ENCODE data around the gene EXOSC7.
"Not testable (repeated sequence)": the region's sequence is repeated elsewhere in the genome, so short reads cannot be mapped to it uniquely, and the experiment has no call there.

Gene EXOSC7

DNA sequence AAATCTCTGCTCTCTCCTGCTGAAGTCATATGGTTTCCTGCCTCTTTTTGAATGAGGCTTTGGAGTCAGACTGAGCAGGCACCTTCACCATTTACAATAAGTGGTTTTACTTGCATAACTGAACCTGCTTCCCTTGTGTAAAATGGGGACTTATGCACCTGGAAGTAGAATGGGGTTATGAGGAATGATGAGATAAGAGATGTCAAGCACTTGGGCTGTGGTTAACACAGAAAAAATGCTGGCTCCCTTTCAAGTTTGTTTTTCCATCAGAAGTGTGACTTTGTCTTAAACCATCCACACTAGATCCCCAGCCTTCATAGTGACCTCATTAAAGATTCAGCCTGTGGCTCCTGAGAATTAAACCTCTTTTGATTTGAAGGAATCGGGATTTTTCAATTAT, 5.2 kb downstream of the EXOSC7 start:
- POLR2A ChIA-PET: no interaction called here
- no peak for DNase-seq (ENCODE audit: extremely low spot score)
- CTCF ChIA-PET: interaction anchor here (4.9 kb wide), 1 partner anchor 12 kb away, joined by 44 read pairs; no protein-coding TSS in a partner anchor
- TF ChIP-seq, protein P1, sequence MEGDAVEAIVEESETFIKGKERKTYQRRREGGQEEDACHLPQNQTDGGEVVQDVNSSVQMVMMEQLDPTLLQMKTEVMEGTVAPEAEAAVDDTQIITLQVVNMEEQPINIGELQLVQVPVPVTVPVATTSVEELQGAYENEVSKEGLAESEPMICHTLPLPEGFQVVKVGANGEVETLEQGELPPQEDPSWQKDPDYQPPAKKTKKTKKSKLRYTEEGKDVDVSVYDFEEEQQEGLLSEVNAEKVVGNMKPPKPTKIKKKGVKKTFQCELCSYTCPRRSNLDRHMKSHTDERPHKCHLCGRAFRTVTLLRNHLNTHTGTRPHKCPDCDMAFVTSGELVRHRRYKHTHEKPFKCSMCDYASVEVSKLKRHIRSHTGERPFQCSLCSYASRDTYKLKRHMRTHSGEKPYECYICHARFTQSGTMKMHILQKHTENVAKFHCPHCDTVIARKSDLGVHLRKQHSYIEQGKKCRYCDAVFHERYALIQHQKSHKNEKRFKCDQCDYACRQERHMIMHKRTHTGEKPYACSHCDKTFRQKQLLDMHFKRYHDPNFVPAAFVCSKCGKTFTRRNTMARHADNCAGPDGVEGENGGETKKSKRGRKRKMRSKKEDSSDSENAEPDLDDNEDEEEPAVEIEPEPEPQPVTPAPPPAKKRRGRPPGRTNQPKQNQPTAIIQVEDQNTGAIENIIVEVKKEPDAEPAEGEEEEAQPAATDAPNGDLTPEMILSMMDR (IDR thresholded peaks at IDR 0.05; ENCODE audit: control extremely low read depth, extremely low read depth, low read depth, missing control alignments): no peak

DNA sequence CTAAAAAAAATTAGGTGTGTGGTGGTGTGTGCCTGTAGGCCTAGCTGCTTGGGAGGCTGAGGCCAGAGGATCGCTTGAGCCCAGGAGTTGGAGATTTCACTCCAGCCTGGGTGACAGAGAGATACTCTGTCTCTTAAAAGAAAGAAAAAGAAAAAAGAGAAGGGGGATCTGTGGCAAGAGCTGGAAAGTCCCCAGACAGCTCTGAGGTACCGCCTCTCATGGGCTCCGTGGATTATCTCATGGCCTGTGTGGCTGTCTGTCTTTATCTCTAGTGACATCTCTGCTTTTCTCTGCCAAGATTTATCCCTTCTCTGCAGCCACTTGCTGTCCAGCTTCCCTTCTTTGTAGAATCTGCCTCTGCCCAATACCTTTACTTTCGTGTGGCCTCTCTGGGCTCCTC, 5.7 kb downstream of the EXOSC7 start:
- CTCF ChIA-PET: interaction anchor here (4.9 kb wide), 1 partner anchor 12 kb away, joined by 44 read pairs; no protein-coding TSS in a partner anchor
- peak; percentile 50 for DNase-seq (ENCODE audit: extremely low spot score)
- POLR2A ChIA-PET: interaction anchor here (0.6 kb wide), 1 partner anchor 40 kb away, joined by 3 read pairs; no protein-coding TSS in a partner anchor
- TF ChIP-seq, protein P1 (IDR thresholded peaks at IDR 0.05; ENCODE audit: control extremely low read depth, extremely low read depth, low read depth, missing control alignments): no peak

DNA sequence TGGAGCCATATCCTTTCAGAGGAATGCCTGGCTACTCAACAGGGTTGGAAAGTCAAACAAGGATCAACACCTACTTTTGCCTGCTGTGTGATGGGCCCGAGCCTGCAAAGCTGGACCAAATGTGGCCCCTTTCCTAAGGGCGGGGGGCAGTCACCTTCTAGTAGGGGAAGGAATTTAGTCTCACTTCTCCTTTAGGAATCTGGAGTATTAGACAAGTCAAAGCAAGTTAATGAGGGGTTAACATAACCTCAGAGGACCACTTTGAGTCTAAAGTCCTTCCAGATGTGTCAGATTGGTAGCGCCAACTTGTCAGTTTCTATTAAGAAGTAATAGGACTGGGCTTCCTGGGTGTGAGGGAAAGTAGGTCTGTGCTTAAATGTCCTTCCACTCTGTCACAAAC, 6.8 kb downstream of the EXOSC7 start:
- POLR2A ChIA-PET: no interaction called here
- CTCF ChIA-PET: interaction anchor here (4.9 kb wide), 1 partner anchor 11 kb away, joined by 44 read pairs; no protein-coding TSS in a partner anchor
- TF ChIP-seq, protein P1 (IDR thresholded peaks at IDR 0.05; ENCODE audit: control extremely low read depth, extremely low read depth, low read depth, missing control alignments): no peak
- DNase-seq (ENCODE audit: extremely low spot score): no peak

DNA sequence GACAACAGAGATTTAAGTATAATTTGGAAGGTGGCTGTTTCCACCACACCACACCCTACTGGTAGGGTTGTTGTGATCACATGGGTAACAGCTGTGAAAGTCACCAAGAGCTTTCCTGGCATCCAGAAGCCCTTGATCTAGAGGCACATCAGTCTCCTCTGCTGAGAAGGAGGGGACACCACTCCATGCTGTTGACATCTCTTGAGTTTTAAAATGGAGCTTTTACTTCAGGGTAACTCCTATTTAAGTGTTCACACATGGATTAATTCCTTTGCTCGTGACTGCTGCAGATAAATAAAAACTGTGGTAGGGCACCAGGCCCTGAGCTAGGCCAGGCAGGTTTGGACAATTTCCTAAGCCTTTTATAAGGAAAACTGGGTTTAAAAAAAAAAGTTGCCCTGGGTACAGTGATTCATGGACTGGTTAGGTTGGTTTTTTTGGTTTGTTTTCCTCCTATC, 7.5 kb downstream of the EXOSC7 start:
- CTCF ChIA-PET: interaction anchor here (0.7 to 4.9 kb wide), 4 partner anchors 9 to 586 kb away, joined by 3 to 44 read pairs (median 3); no protein-coding TSS in a partner anchor

DNA sequence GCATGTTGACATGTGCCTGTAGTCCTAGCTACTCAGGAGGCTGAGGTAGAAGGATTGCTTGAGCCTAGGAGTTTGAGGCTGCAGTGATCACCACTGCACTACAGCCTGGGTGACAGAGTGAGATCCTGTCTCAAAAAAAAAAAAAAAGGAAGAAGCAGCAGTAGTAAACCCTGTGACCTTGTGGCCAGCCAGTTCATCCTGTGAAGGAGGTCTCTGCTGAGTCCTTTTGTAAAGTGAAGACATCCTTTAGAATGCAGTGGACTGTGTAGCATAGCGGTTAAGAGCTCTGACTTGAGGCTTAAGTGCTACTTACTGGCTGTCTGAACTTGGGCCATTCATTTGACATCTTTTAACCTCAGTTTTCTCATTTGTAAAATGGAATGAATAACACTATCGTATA, 8.3 kb downstream of the EXOSC7 start:
- no peak for DNase-seq (ENCODE audit: extremely low spot score)
- POLR2A ChIA-PET: interaction anchor here (0.7 kb wide), 1 partner anchor 898 kb away, joined by 4 read pairs; no protein-coding TSS in a partner anchor
- CTCF ChIA-PET: interaction anchor here (1.0 to 4.9 kb wide), 4 partner anchors 9 to 586 kb away, joined by 3 to 44 read pairs (median 3); no protein-coding TSS in a partner anchor
- TF ChIP-seq, protein P1 (IDR thresholded peaks at IDR 0.05; ENCODE audit: control extremely low read depth, extremely low read depth, low read depth, missing control alignments): no peak

More for the DNA sequence above, 7.5 kb downstream of the EXOSC7 start:
- POLR2A ChIA-PET: no interaction called here
- DNase-seq (ENCODE audit: extremely low spot score): no peak
- TF ChIP-seq, protein P1 (IDR thresholded peaks at IDR 0.05; ENCODE audit: control extremely low read depth, extremely low read depth, low read depth, missing control alignments): no peak

DNA sequence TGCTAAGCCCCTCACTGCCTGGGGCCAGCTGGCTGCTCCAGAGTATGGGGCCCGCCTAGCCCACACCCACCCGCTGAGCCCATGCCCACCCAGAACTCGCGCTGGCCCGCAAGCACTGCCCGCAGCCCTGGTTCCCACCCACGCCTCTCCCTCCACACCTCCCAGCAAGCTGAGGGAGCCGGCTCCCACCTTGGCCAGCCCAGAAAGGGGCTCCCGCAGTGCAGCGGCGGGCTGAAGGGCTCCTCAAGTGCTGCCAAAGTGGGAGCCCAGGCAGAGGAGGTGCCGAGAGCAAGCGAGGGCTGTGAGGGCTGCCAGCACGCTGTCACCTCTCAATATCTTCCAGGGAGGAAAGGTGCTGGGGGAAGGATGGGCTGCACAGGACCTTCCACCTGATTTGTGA, 10.3 kb downstream of the EXOSC7 start:
- CTCF ChIA-PET: interaction anchor here (1.5 to 4.9 kb wide), 5 partner anchors 7 to 52 kb away, joined by 5 to 44 read pairs (median 9); partner anchors contain the start of genes EXOSC7 and ZDHHC3
- DNase-seq (ENCODE audit: extremely low spot score): not testable (repeated sequence)
- POLR2A ChIA-PET: interaction anchor here (0.7 kb wide), 1 partner anchor 12 kb away, joined by 5 read pairs; no protein-coding TSS in a partner anchor

DNA sequence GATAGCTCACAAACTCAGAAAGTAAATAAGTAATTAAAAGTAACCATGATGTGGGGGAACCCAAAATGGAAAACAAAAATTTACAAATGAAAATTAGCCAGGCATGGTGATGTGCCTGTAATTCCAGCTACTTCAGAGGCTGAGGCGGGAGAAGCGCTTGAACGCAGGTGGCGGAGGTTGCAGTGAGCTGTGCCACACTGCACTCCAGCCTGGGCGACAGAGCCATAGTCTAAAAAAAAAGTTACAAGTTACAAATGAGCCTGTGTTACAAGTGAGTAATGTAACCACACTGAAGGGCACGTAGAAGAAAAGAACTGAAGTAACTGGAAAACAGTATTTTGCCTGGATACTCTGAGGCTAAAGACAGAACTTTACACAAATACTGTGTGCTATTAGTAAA, 11.3 kb downstream of the EXOSC7 start:
- DNase-seq (ENCODE audit: extremely low spot score): no peak
- ChIA-PET CTCF (interaction anchor here (1.3 to 2.9 kb wide), 5 partner anchors 9 to 51 kb away, joined by 5 to 13 read pairs (median 8); partner anchors contain the start of genes EXOSC7 and ZDHHC3), POLR2A (no interaction called here)
- TF ChIP-seq, protein P1 (IDR thresholded peaks at IDR 0.05; ENCODE audit: control extremely low read depth, extremely low read depth, low read depth, missing control alignments): no peak
